H9 (cell line): ENCODE results near the gene KANK4. TPM values are rescaled to one million over a fixed set of nuclear protein-coding genes. Genes with fewer than 3 reads are reported as not detected.

Source experiments
- DNase-seq: peaks from one replicate; pipeline ENCODE4 v3.0.0-alpha.2; 2017
- H2AFZ ChIP-seq: one replicate; pipeline ENCODE4 v1.6.1; 2013; ENCODE audit warnings: mild to moderate bottlenecking, low read length, control low read depth, moderate library complexity
- H2AK5ac ChIP-seq: 2 replicates; pipeline ENCODE4 v1.6.1; 2013; ENCODE audit warnings: low read length, control low read depth, mixed read lengths; ENCODE audit not compliant: insufficient read length
- H2BK120ac ChIP-seq: one replicate; pipeline ENCODE4 v1.6.1; 2013; ENCODE audit warnings: low read depth, mild to moderate bottlenecking, low read length, control low read depth, inconsistent platforms; ENCODE audit not compliant: poor library complexity, severe bottlenecking
- H2BK12ac ChIP-seq: 2 replicates; pipeline ENCODE4 v1.6.1; 2013; ENCODE audit warnings: low read length, control low read depth, mixed read lengths, low read depth; ENCODE audit not compliant: insufficient read length
- H2BK15ac ChIP-seq: 2 replicates; pipeline ENCODE4 v1.6.1; 2013; ENCODE audit warnings: low read depth, low read length, control low read depth
- H2BK20ac ChIP-seq: one replicate; pipeline ENCODE4 v1.6.1; 2013; ENCODE audit warnings: low read depth, mild to moderate bottlenecking, low read length, control low read depth, inconsistent platforms; ENCODE audit not compliant: poor library complexity, severe bottlenecking
- H2BK5ac ChIP-seq: 2 replicates; pipeline ENCODE4 v1.6.1; 2013; ENCODE audit warnings: low read length, control low read depth, mixed read lengths; ENCODE audit not compliant: insufficient read length
- H3K14ac ChIP-seq: 2 replicates; pipeline ENCODE4 v1.6.1; 2013; ENCODE audit warnings: low read length, control low read depth; ENCODE audit not compliant: insufficient read depth
- H3K18ac ChIP-seq: 2 replicates; pipeline ENCODE4 v1.6.1; 2013; ENCODE audit warnings: low read depth, mild to moderate bottlenecking, mixed read lengths, low read length, control low read depth; ENCODE audit not compliant: insufficient read length
- H3K23ac ChIP-seq: 2 replicates; pipeline ENCODE4 v1.6.1; 2013; ENCODE audit warnings: low read length, control low read depth, mixed read lengths, low read depth; ENCODE audit not compliant: insufficient read length
- H3K23me2 ChIP-seq: 2 replicates; pipeline ENCODE4 v1.6.1; 2013; ENCODE audit warnings: low read depth, mild to moderate bottlenecking, mixed read lengths, low read length, control low read depth; ENCODE audit not compliant: insufficient read length, poor library complexity, severe bottlenecking
- H3K27ac ChIP-seq: 2 replicates; pipeline ENCODE4 v1.5.1; 2013; ENCODE audit warnings: low read length, control low read depth, mixed read lengths, low read depth; ENCODE audit not compliant: insufficient read length
- H3K27me3 ChIP-seq: 2 replicates; pipeline ENCODE4 v1.6.1; 2013; ENCODE audit warnings: low read length, control low read depth, inconsistent platforms; ENCODE audit not compliant: insufficient read depth
- H3K4ac ChIP-seq: 2 replicates; pipeline ENCODE4 v1.6.1; 2013; ENCODE audit warnings: low read depth, mild to moderate bottlenecking, control low read depth, inconsistent platforms, low read length, moderate library complexity
- H3K4me1 ChIP-seq: 2 replicates; pipeline ENCODE4 v1.6.1; 2013; ENCODE audit warnings: low read length, control low read depth, inconsistent platforms; ENCODE audit not compliant: insufficient read depth
- H3K4me2 ChIP-seq: 2 replicates; pipeline ENCODE4 v1.6.1; 2013; ENCODE audit warnings: low read length, control low read depth, mixed read lengths; ENCODE audit not compliant: insufficient read length, insufficient read depth
- H3K56ac ChIP-seq: 2 replicates; pipeline ENCODE4 v1.6.1; 2013; ENCODE audit warnings: low read depth, mild to moderate bottlenecking, mixed read lengths, low read length, control low read depth; ENCODE audit not compliant: insufficient read length
- H3K79me1 ChIP-seq: 2 replicates; pipeline ENCODE4 v1.6.1; 2013; ENCODE audit warnings: low read depth, mild to moderate bottlenecking, moderate library complexity, low read length, control low read depth, inconsistent platforms; ENCODE audit not compliant: insufficient read depth, poor library complexity, severe bottlenecking
- H3K79me2 ChIP-seq: 2 replicates; pipeline ENCODE4 v1.6.1; 2013; ENCODE audit warnings: low read length, control low read depth, inconsistent platforms; ENCODE audit not compliant: insufficient read depth
- H3K9ac ChIP-seq: 2 replicates; pipeline ENCODE4 v1.6.1; 2013; ENCODE audit warnings: low read length, control low read depth, mixed read lengths; ENCODE audit not compliant: insufficient read length; ENCODE audit errors: extremely low read depth
- H3K9me3 ChIP-seq: one replicate; pipeline ENCODE4 v1.6.1; 2013; ENCODE audit warnings: low read depth, low read length, inconsistent platforms; ENCODE audit not compliant: control insufficient read depth
- H3T11ph ChIP-seq: one replicate; pipeline ENCODE4 v1.6.1; 2013; ENCODE audit warnings: mild to moderate bottlenecking, low read length, control low read depth, inconsistent platforms
- H4K20me1 ChIP-seq: one replicate; pipeline ENCODE4 v1.6.1; 2013; ENCODE audit not compliant: control insufficient read depth, insufficient read length, insufficient read depth
- H4K5ac ChIP-seq: 2 replicates; pipeline ENCODE4 v1.6.1; 2013; ENCODE audit warnings: low read depth, mild to moderate bottlenecking, mixed read lengths, low read length, control low read depth; ENCODE audit not compliant: insufficient read length
- H4K8ac ChIP-seq: replicated peaks from 2 replicates; pipeline ENCODE4 v1.6.1; 2013; ENCODE audit warnings: low read length, control low read depth, mixed read lengths, low read depth; ENCODE audit not compliant: insufficient read length
- H4K91ac ChIP-seq: 2 replicates; pipeline ENCODE4 v1.6.1; 2013; ENCODE audit warnings: low read depth, mild to moderate bottlenecking, moderate library complexity, mixed read lengths, low read length, control low read depth; ENCODE audit not compliant: insufficient read length
- H3K27ac Mint-ChIP-seq, 3 experiments: 2 replicates in 2 of 3; 3 replicates in 1 of 3; pipeline ENCODE4 v1.8.0; 2020 to 2021; ENCODE audit warnings: mixed read lengths in 3 of 3, mild to moderate bottlenecking in 1 of 3, moderate library complexity in 1 of 3
- H3K27me3 Mint-ChIP-seq: 2 replicates; pipeline ENCODE4 v1.8.0; 2021; ENCODE audit warnings: low read depth, mild to moderate bottlenecking, moderate library complexity, mixed read lengths
- H3K36me3 Mint-ChIP-seq, 3 experiments: 2 replicates in 2 of 3; 3 replicates in 1 of 3; pipeline ENCODE4 v1.8.0; 2020 to 2021; ENCODE audit warnings: low read depth in 3 of 3, mixed read lengths in 3 of 3; ENCODE audit not compliant: insufficient read depth in 1 of 3
- H3K4me1 Mint-ChIP-seq, 2 experiments: 2 replicates each; pipeline ENCODE4 v1.8.0; 2020; ENCODE audit warnings: mixed read lengths in 2 of 2
- H3K4me3 Mint-ChIP-seq, 2 experiments: 2 replicates in 1 of 2; 3 replicates in 1 of 2; pipeline ENCODE4 v1.8.0; 2020 to 2021; ENCODE audit warnings: mild to moderate bottlenecking in 2 of 2, mixed read lengths in 2 of 2, moderate library complexity in 1 of 2
- H3K9me3 Mint-ChIP-seq, 2 experiments: 2 replicates in 1 of 2; 3 replicates in 1 of 2; pipeline ENCODE4 v1.8.0; 2020; ENCODE audit warnings: mild to moderate bottlenecking in 2 of 2, mixed read lengths in 2 of 2, moderate library complexity in 1 of 2
- WGBS: extraction: QIAGEN DNeasy Blood & Tissue Kit; methylation state at CpG from one replicate; pipeline ENCODE4 v1.1.7; 2013; ENCODE audit warnings: missing lambda C conversion rate, low lambda C conversion rate, mixed read lengths; ENCODE audit not compliant: insufficient read length; ENCODE audit errors: extremely low coverage; 5-methylcytosine and 5-hydroxymethylcytosine counted together
- total RNA-seq: library from RNA; stranded (reverse); gene quantifications from 2 replicates; pipeline ENCODE4 v1.2.1, GENCODE V29; 2021
- TF ChIP-seq, protein P1 (sequence below): fragments of 200-600 bp; sonication (generic); conservative IDR thresholded peaks from 3 replicates; pipeline ENCODE4 v1.8.0; 2021; ENCODE audit warnings: antibody characterized with exemption, mild to moderate bottlenecking

Gene KANK4
- total RNA-seq, 1 experiment from 2014 or later = 0.15 TPM

DNA sequence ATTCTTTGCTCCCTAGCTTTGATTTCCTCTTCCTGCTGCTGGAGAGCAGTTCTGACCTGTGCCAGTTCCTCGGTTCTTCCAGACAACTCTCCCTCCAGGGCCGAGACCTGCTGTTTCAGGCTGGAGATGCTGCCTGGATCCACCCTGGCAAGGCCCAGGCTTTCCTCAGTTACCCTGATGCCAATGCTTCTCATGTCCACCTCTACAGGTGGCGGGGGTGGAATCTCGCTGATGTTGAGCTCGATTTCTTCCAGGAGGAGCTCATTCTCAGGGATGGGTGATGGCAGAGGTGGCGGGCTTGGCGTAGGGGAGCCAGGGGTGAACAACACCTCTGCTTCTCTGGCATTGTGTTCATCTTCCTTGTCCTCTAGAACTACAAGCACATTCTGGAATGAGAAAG lies 45.3 kb downstream of the KANK4 start:
- Histone ChIP-seq H3K27ac (no peak overlapping the region), H3K18ac (no peak overlapping the region), H3K9ac (no peak overlapping the region), H2BK120ac (no peak overlapping the region), H3K27me3 (no peaks in the 10 kb centered on the region), H4K20me1 (no peaks in the 10 kb centered on the region), H3K4me2 (no peak overlapping the region), H2BK12ac (no peak overlapping the region), H2AFZ (no peak overlapping the region), H3K79me1 (no peaks in the 10 kb centered on the region), H2BK5ac (no peak overlapping the region), H3K14ac (no peak overlapping the region), H2AK5ac (no peak overlapping the region), H3K23me2 (no peaks in the 10 kb centered on the region), H3K23ac (no peak overlapping the region), H3K4ac (no peak overlapping the region), H2BK15ac (no peak overlapping the region), H3K79me2 (no peaks in the 10 kb centered on the region), H4K5ac (no peak overlapping the region), H3K4me1 (no peaks in the 10 kb centered on the region; the same call in 1 of the 2 replicates), H2BK20ac (no peak overlapping the region), H4K91ac (no peak overlapping the region), H3K56ac (no peak overlapping the region), H4K8ac (no peak overlapping the region), H3T11ph (no peak overlapping the region), H3K9me3 (no peaks in the 10 kb centered on the region)
- no CpG with 5 or more reads among the region's 7 CpGs for WGBS
- Mint-ChIP-seq H3K9me3 (no peaks in the 10 kb centered on the region), H3K27me3 (peaks cover 4% of the 10 kb centered on the region), H3K4me1 (peaks cover 16 to 22% of the 10 kb centered on the region in 2 experiments), H3K36me3 (no peaks in the 10 kb centered on the region), H3K27ac (no peak overlapping the region), H3K4me3 (no peak overlapping the region)
- no peak for DNase-seq
- TF ChIP-seq, protein P1, sequence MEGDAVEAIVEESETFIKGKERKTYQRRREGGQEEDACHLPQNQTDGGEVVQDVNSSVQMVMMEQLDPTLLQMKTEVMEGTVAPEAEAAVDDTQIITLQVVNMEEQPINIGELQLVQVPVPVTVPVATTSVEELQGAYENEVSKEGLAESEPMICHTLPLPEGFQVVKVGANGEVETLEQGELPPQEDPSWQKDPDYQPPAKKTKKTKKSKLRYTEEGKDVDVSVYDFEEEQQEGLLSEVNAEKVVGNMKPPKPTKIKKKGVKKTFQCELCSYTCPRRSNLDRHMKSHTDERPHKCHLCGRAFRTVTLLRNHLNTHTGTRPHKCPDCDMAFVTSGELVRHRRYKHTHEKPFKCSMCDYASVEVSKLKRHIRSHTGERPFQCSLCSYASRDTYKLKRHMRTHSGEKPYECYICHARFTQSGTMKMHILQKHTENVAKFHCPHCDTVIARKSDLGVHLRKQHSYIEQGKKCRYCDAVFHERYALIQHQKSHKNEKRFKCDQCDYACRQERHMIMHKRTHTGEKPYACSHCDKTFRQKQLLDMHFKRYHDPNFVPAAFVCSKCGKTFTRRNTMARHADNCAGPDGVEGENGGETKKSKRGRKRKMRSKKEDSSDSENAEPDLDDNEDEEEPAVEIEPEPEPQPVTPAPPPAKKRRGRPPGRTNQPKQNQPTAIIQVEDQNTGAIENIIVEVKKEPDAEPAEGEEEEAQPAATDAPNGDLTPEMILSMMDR = no peak
